Kidney capillary endothelial cell (primary cell): Measurements from ENCODE around the gene MUC4.

Experiments used
- DNase-seq: peaks from one replicate; pipeline ENCODE4 v3.0.0-alpha.2; 2018; ENCODE audit warnings: low spot score

The MUC4 gene

GRCh38 chr3:195811756-195812155, at the start of gene MUC4:
Gene MUC4, minus strand, starts transcription at chr3:195811929. Its CDS starts 112 bp downstream, at chr3:195811817.
- DNase-seq, result no peak

GRCh38 chr3:195860456-195860855, 48.7 kb upstream of the MUC4 start:
- DNase-seq, result no peak

GRCh38 chr3:195859846-195860411, 48.2 kb upstream of the MUC4 start:
- no peak for DNase-seq

GRCh38 chr3:195859061-195859845, 47.5 kb upstream of the MUC4 start:
- peak; percentile 51 for DNase-seq

GRCh38 chr3:195856410-195857084, 44.8 kb upstream of the MUC4 start:
- DNase-seq, result no peak

GRCh38 chr3:195855471-195856409, 44.0 kb upstream of the MUC4 start:
- DNase-seq, result no peak

GRCh38 chr3:195854628-195855294, 43.0 kb upstream of the MUC4 start:
- DNase-seq, result no peak

- DNase-seq, result no peak
Measured at GRCh38 chr3:195853996-195854395, 42.3 kb upstream of the MUC4 start.

- no peak for DNase-seq
Measured at GRCh38 chr3:195853036-195853435, 41.3 kb upstream of the MUC4 start.

GRCh38 chr3:195850857-195851543, 39.3 kb upstream of the MUC4 start:
- DNase-seq, result peak; percentile 86

GRCh38 chr3:195849322-195850074, 37.8 kb upstream of the MUC4 start:
- DNase-seq, result no peak

GRCh38 chr3:195847055-195847950, 35.6 kb upstream of the MUC4 start:
- DNase-seq, result no peak

- no peak for DNase-seq
Measured at GRCh38 chr3:195845483-195845882, 33.8 kb upstream of the MUC4 start.

- no peak for DNase-seq
Measured at GRCh38 chr3:195844671-195845218, 33.0 kb upstream of the MUC4 start.

GRCh38 chr3:195839260-195840010, 27.7 kb upstream of the MUC4 start:
- DNase-seq, result no peak

GRCh38 chr3:195838714-195839113, 27.0 kb upstream of the MUC4 start:
- no peak for DNase-seq

- DNase-seq, result no peak
Measured at GRCh38 chr3:195836476-195837135, 24.9 kb upstream of the MUC4 start.
